Measurements from ENCODE around the gene ELOF1.
A peak's percentile ranks its signal among the peaks of the same experiment; 100 is the strongest.

Gene ELOF1

DNA sequence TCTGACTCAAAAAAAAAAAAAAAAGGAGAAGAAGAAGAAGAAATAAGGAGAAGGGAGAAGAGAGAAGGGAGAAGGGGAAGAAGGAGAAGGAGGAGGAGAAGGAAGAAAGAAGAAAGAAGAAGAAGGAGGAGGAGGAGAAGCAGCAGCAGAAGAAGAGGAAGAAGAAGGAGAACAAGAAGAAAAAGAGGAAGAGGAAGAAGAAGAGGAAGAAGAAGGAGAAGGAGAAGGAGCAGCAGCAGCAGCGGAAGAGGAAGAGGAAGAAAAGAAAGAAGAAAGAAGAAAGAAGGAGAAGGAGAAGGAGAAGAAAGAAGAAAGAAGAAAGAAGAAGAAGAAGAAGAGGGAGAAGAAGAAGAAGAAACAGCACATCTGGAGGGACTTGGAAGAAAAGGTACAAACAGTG, 24.5 kb downstream of the ELOF1 start:
- no peak for DNase-seq

DNA sequence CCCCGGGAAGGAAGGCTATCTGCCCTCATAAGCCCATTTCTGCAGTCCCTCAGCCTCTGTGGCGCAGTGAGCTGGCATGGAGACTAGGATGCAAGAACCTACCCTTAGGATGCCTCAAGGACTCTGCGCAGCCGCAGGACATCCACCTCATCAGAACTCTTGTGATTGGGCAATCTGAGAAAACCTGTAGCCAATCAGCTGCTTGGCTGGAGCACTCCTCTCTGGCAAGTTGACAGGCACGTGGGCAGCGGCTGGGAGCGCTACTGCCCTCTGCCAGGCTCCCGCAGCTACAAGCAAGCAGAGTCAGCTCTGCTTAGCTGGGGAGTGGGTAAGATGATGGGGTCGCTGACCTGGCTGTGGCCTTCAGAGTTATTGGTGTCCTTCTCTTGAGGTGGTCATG, 28.6 kb downstream of the ELOF1 start:
- no peak for DNase-seq

DNA sequence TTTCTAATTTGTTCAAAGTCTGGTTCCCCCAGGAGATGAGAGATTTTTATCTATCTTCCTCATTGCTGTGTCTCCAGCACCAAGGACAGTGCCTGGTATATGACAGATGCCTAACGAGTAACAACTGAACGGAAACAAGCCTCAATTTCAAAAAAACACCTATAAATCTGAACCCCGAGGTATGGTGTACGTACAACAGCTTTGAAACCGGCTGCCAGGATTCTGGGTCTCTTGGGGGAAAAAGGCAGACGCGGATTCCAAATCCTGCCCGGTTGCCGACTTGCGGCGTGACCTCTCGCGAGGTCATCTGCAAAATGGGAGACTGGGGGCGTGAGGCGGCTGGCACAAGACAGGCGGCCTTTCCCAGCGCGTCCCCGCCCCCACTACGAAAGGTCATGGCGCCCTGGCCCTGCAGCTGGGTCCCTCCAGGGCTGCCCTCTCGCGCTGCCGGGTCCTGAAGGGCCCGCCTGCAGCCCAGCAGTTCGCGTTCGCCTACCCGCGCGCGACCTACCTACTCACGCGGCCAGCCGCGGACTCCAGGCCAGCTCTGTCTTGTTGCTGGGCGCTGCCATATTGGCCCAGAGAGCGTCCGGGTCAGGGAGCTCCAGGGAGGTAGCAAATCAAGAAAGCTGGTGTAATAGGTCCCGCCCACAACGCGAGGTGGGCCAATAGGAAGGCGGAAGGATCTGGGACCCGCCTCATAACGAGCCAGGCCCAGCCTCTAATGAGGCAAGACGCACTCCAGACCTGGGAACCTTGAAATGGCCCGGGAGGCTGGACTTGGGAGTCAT, 30.3 kb downstream of the ELOF1 start, which contains the start of gene ECSIT:
ECSIT (minus strand) TSS at position 584 of the 791 bp plus-strand sequence. CDS start 9,964 bp downstream, outside the sequence.
- peak; percentile 72 for DNase-seq

DNA sequence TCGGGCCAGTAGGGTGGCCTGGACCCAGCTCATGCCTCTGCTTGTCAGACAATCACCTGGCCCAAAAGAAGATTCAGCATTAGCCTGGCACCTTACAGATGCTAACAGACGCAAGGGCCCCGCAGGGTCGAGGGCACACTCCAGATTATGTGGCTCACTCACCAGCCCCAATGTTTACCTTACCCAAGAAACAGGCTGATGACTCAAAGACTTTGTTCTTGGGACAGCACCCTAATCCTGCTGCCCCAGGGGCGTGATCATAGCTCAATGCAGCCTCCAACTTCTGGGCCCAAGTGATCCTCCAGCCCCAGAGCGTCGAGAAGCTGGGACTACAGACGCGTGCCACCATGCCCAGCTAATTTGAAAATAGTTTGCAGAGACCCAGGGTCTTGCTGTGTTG, 39.9 kb downstream of the ELOF1 start:
- DNase-seq, result no peak

DNA sequence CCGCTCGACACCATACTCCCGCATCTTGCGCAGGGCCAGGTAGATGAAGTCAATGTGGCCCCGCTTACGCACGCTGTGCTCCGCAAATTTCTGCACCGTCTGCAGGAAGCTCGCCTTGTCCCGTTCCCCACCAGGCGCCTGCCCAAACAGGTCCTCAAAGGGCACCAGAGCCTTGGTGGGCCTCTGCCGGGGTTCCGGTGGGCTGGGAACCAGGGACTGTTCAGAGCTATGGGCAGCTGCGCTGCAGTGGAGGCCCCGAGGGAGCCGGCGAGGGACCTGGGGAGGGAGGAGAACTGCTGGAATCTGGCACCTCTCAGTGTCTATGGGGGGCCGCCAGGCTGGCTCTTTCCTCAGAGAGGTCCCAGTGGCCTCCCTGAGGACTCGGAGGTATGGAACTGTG, 45.1 kb downstream of the ELOF1 start:
- no peak for DNase-seq

DNA sequence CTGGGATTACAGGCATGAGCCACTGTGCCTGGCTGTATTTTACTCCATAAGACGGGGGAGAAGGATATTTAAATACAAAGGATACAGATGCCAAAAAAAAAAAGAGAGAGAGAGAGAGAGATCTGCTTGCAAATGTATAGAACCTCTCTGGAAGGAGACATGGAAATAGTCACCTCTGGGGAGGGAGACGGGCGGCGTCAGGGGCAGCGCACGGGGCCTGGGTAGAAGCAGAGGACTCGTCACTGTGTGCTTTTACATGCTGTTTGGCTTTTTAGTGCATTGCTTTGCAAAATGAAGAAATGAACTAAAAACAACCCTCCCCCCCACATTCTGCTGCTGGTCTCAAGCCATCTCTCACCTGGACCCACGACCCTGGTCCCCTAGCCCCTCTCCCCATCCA, 48.6 kb downstream of the ELOF1 start:
- DNase-seq, result no peak

DNA sequence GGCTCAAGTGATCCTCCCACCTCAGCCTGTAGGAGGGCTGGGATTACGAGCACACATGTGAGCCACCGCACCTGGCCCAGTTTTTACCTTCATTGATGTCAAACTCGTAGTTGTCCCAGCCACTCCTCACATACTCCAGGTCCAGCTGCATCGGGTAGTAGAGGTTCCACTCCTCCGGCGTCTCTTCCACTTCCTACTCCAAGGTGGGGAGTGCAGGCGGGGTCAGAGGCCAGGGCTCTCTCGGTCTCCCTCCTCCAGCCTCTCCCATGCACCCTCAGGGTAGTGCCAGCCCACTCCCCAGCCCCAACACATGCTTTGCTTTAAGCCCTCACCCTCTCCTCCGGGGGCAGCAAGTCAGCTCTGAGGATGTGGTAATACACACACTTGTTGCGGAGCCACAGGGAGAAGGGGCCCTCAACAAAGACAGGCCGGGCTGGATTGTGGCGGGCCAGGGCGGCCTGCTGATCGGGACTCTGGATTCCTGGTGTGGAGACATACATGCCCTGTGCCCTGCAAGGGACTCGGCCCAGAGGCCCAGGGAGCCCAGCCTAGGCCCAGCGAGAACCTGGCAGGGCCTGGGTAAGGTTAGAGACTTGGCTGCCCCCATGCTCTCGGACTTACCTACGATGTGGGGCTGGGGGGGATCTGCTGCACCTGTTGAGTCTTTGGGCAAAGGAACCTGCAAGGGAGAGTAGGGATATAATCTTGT, 51.5 kb downstream of the ELOF1 start:
- DNase-seq, result no peak

DNA sequence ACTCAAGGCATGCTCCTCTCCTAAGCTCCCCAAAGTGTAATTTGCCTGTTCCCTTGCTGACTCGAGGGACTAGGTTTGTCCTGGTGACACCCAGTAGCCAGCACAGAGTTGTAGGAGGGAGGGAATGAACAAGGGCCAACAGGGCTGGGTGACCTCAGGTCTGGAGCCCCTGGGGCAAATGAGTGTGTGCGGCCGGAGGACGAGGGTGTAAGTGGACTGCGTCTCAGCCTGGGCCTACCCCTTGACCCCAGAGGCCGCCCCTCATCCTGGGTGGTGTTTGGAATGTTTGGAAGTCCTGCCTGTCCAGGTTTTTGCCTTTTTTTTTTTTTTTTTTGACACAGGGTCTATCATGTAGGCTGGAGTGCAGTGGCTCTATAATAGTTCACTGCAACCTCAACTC, 52.1 kb downstream of the ELOF1 start:
- DNase-seq, result no peak

DNA sequence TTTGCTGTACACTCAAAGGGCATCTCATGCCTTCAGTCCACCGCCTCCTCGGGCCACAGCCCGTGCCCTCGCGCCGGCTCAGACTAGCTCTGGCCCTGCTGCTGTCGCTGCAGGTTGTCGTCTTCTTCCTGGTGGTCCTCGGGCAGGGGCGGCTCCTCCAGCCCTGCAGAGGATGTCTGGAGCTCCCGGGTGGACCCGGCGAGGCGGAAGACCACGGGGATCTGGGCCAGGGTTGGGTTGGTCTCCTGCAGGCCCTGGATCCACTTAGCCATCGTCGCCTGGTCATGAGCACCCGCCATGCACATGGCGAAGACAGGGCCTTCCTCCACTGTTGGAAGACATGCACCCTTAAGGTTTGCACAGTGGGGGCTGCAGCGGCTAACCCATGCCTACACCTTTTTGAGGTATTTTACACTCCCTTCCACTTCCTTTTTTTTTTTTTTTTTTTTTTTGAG, 52.9 kb downstream of the ELOF1 start:
- no peak for DNase-seq

DNA sequence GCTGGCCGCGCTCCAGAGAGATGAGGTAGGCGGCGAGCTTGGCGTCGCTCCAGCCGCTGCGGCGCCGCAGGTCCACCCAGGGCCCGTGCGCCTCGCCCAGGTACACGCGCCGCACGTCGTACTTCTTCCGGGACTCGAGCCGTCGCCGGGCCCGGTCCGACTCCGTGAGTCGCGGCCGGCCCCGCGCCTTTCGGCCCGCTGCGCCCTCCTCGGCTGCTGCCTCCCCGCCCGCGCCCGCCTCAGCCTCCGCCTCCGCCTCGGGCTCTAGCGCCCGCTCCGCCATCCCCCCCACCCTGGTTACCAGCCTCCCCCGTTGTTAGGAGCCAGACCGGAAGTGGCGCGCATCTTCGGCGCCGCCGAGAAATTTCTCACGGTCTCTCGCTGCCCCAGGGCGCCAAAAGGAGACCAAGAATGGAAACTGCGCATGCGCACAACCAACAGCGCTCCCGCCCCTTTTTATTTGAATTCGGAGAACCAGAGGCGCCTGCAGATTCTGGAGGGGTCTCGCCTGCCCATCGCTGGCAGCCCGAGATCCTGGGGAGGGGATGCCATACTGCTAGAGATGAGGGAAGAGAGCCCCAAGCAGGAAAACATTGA, 53.4 kb downstream of the ELOF1 start, which contains the start of gene ZNF653:
ZNF653 (minus strand) TSS at position 336 of the 597 bp plus-strand sequence; CDS start at position 283, 53 bp downstream.
- peak; percentile 32 for DNase-seq

DNA sequence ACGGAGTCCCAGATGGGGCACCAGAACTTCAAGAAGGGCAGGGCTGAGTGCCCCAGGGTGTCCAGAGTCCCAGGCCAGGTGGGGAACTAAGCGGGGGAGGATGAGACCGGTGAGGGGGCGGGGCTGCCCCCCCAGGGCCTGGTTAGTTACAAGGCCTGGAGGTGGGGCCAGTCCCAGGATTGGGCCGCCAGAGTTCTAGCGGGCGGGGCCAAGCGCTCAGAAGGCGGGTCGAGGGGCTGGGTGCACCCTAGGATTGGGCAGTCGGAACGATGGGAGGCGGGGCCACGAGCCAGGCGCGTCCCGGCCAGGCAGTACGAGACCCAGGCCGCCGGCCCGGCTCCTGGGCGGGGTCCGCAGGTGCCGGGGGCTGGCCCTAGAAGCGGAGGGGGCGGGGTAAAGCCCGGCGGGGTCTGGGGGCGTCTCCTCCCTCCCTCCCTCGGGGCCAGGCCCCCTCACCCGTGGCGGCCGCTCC, 54.0 kb downstream of the ELOF1 start:
- DNase-seq, result peak; percentile 55

DNA sequence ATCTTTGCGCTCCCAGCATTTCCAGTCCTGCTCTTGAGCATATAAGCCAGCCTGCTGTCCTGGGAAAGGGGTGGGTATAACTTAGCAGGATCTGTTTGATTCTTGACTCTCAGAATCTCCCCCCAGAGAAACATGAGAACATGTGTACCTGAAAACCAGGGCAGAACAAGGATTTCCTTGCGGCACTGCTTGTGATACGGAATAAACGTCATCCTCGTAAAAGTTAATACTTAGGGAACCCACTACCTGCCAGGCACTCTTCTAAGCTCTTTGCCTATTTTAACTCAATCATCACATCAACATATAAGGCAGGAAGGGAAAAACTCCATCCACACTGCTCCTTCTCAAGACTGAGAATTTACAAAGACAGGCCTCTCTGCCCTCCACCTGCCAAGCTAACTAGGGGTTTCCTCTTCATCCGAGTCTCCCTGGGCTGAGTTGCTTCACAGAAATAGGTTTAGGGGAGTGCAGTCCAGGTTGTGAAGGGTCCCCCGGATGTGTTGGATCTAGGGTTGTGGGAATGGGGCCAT, 54.5 kb downstream of the ELOF1 start:
- no peak for DNase-seq
